HepG2 (cell line): ENCODE measurements around the gene RPS6KA5. TPM values are rescaled to one million over a fixed set of nuclear protein-coding genes. Genes with fewer than 3 reads are reported as not detected.

Experiments used
- ARID3A ChIP-seq: IDR thresholded peaks from 2 replicates; pipeline ENCODE4 v1.6.1; 2012; ENCODE audit warnings: low read depth, low read length, improper control_type of control experiment
- ARID4A ChIP-seq: sonication (generic); formaldehyde crosslinking; IDR thresholded peaks from 2 replicates; pipeline ENCODE4 v1.5.0; 2020; ENCODE audit warnings: mild to moderate bottlenecking, missing genetic modification reagents, borderline replicate concordance
- DBP ChIP-seq: sonication (generic); formaldehyde crosslinking; IDR thresholded peaks from 2 replicates; pipeline ENCODE4 v1.4.0; 2020; ENCODE audit warnings: missing genetic modification reagents; ENCODE audit errors: not compliant biosample characterization
- EZH2 ChIP-seq: conservative IDR thresholded peaks from 2 replicates; pipeline ENCODE4 v1.6.1; 2012; ENCODE audit warnings: mild to moderate bottlenecking, low read depth, low read length, moderate library complexity
- HNF4G ChIP-seq, 2 experiments: sonication (generic) in 1 of 2; formaldehyde crosslinking in 1 of 2; IDR thresholded peaks; 2 replicates each; pipeline versions ENCODE4 v1.4.0 to v1.6.1; 2011 to 2020; ENCODE audit warnings: borderline replicate concordance in 2 of 2, low read depth in 2 of 2, mild to moderate bottlenecking in 2 of 2, low read length in 1 of 2, missing genetic modification reagents in 1 of 2, moderate library complexity in 1 of 2
- NFKBIZ ChIP-seq: IDR thresholded peaks from 2 replicates; pipeline ENCODE4 v1.6.1; 2018; ENCODE audit warnings: missing genetic modification reagents, missing compliant biosample characterization
- NR3C1 ChIP-seq: sonication (generic); formaldehyde crosslinking; IDR thresholded peaks from 2 replicates; pipeline ENCODE4 v1.4.0; 2020; ENCODE audit warnings: missing genetic modification reagents
- PBX2 ChIP-seq: IDR thresholded peaks from 2 replicates; pipeline ENCODE4 v1.6.1; 2016; ENCODE audit warnings: control low read depth
- PCBP1 ChIP-seq: fragments of 200-400 bp; formaldehyde crosslinking; IDR thresholded peaks from 2 replicates; pipeline ENCODE4 v1.6.1; 2017; ENCODE audit warnings: mild to moderate bottlenecking, low read depth, low read length, borderline replicate concordance
- SALL1 ChIP-seq: sonication (generic); formaldehyde crosslinking; IDR thresholded peaks from 2 replicates; pipeline ENCODE4 v1.8.0; 2022; ENCODE audit warnings: mild to moderate bottlenecking, missing genetic modification reagents
- SYNCRIP ChIP-seq: fragments of 200-400 bp; formaldehyde crosslinking; IDR thresholded peaks from 2 replicates; pipeline ENCODE4 v1.6.1; 2018; ENCODE audit warnings: mild to moderate bottlenecking, low read depth, low read length; ENCODE audit not compliant: insufficient read depth
- ZBED4 ChIP-seq: sonication (generic); formaldehyde crosslinking; IDR thresholded peaks from 2 replicates; pipeline ENCODE4 v1.4.0; 2020; ENCODE audit warnings: missing genetic modification reagents, borderline replicate concordance
- ZMYM4 ChIP-seq: sonication (generic); formaldehyde crosslinking; IDR thresholded peaks from 2 replicates; pipeline ENCODE4 v1.8.1; 2023; ENCODE audit warnings: mild to moderate bottlenecking, missing genetic modification reagents
- ZNF451 ChIP-seq: sonication (generic); formaldehyde crosslinking; IDR thresholded peaks from 2 replicates; pipeline ENCODE4 v1.5.0; 2020; ENCODE audit warnings: mild to moderate bottlenecking, missing genetic modification reagents
- ZNF724P ChIP-seq: sonication (generic); formaldehyde crosslinking; IDR thresholded peaks from 2 replicates; pipeline ENCODE4 v1.8.0; 2022; ENCODE audit warnings: missing genetic modification reagents, borderline replicate concordance
- ZNF816 ChIP-seq: sonication (generic); formaldehyde crosslinking; IDR thresholded peaks from 2 replicates; pipeline ENCODE4 v1.8.0; 2022; ENCODE audit warnings: missing genetic modification reagents, mild to moderate bottlenecking, borderline replicate concordance
- polyA plus RNA-seq, 8 experiments: library from polyadenylated mRNA; depleted of rRNA in 3 of 8; stranded (reverse) in 7 of 8; unstranded in 1 of 8; fragments of >200 nt; fragmentation: Illumina TruSeq in 4 of 8; extraction: Trizol in 4 of 8; gene quantifications; 2 replicates each; pipeline versions ENCODE4 v1.2.1 to v1.2.3, GENCODE V29; 2011 to 2016; ENCODE audit warnings: low read depth in 4 of 8, missing spikeins in 1 of 8, mixed read lengths in 1 of 8; ENCODE audit not compliant: insufficient read depth in 1 of 8
- total RNA-seq, 5 experiments: library from RNA; depleted of rRNA; stranded (reverse); fragments of >200 nt; fragmentation: Illumina TruSeq; extraction: Trizol; gene quantifications; 2 replicates each; pipeline ENCODE4 v1.2.3, GENCODE V29; 2016; ENCODE audit warnings: low read depth in 1 of 5

Gene RPS6KA5
- total and polyA plus RNA-seq, 2 of the 13 experiments (the other 11 are each of a cell fraction or from before 2014, with no cell fraction given): 0.50 to 0.58 TPM

- TF ChIP-seq ARID4A (peak; percentile 82; the same call in 1 of the 2 replicates), DBP (CRISPR knock-in tag) (no peak), SALL1 (CRISPR knock-in tag) (no peak), ARID3A (0 out of 2 replicates have a peak, but pooled peaks have one; percentile 38), ZBED4 (CRISPR knock-in tag) (no peak), ZNF451 (no peak), HNF4G (IDR thresholded peaks at IDR 0.05; ENCODE audit: borderline replicate concordance, low read depth, low read length) (no peak), HNF4G (CRISPR knock-in tag; IDR thresholded peaks at IDR 0.05; ENCODE audit: borderline replicate concordance, low read depth) (no peak), PCBP1 (no peak), NFKBIZ (CRISPR knock-in tag) (no peak), EZH2 (no peak), NR3C1 (CRISPR knock-in tag) (no peak), PBX2 (CRISPR knock-in tag) (no peak), SYNCRIP (no peak), ZNF724P (CRISPR knock-in tag) (0 out of 2 replicates have a peak, but pooled peaks have one; percentile 2), ZNF816 (CRISPR knock-in tag) (no peak; the same call in 1 of the 2 replicates), ZMYM4 (peak; percentile 99)
Measured at GRCh38 chr14:91060351-91061055, at the start of gene RPS6KA5 (continued).
